Chondrocyte (in vitro differentiated cells): ENCODE results near the gene SLA2. TPM values are rescaled to one million over a fixed set of nuclear protein-coding genes. Genes with fewer than 3 reads are reported as not detected.

ENCODE experiments used
- DNase-seq: peaks from one replicate; pipeline ENCODE4 v3.0.0; 2021; ENCODE audit warnings: mixed read lengths, low spot score
- H3K27ac Mint-ChIP-seq: one replicate; pipeline ENCODE4 v1.8.0; 2021; ENCODE audit warnings: mild to moderate bottlenecking, moderate library complexity, mixed read lengths; ENCODE audit not compliant: unreplicated experiment
- H3K27me3 Mint-ChIP-seq: 2 replicates; pipeline ENCODE4 v1.8.0; 2021; ENCODE audit warnings: low read depth, mixed read lengths
- H3K36me3 Mint-ChIP-seq: 2 replicates; pipeline ENCODE4 v1.8.0; 2021; ENCODE audit warnings: low read depth, mixed read lengths
- H3K4me1 Mint-ChIP-seq: 2 replicates; pipeline ENCODE4 v1.8.0; 2021; ENCODE audit warnings: low read depth, mild to moderate bottlenecking, mixed read lengths
- H3K4me3 Mint-ChIP-seq: one replicate; pipeline ENCODE4 v1.8.0; 2021; ENCODE audit warnings: mild to moderate bottlenecking, moderate library complexity, mixed read lengths; ENCODE audit not compliant: unreplicated experiment
- H3K9me3 Mint-ChIP-seq: 2 replicates; pipeline ENCODE4 v1.8.0; 2021; ENCODE audit warnings: low read depth, mixed read lengths
- total RNA-seq: library from RNA; stranded (reverse); gene quantifications from 3 replicates; pipeline ENCODE4 v1.2.1, GENCODE V29; 2021
- TF ChIP-seq, protein P1 (sequence below): fragments of 200-600 bp; sonication (generic); IDR thresholded peaks from 2 replicates; pipeline ENCODE4 v1.5.0; 2021; ENCODE audit warnings: antibody characterized with exemption, mild to moderate bottlenecking, moderate library complexity

Gene SLA2
- total RNA-seq, 1 donor from 2014 or later = not detected

DNA sequence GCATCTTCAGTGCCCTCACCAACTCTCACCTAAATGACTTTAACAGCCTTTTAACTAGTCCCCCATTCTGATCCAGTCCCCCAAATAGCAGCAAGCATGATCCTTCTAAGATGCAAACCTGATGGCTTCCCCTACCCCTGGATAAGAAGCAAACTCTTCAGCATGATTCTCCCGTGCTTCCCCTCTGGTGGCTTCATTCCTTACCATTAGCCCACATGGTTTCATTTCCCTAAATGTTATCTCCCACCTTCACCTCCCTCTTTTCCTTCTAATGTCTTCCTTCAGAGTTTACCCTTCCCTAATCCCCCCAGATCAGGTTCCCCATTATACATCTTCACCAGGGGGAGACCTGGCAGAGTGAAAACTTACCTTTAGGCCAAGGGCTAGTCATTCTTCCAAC, 44.5 kb downstream of the SLA2 start:
- no peaks in the 10 kb centered on the region for H3K27me3 Mint-ChIP-seq
- H3K4me1 Mint-ChIP-seq = peaks cover 9% of the 10 kb centered on the region
- no peak overlapping the region for H3K27ac Mint-ChIP-seq
- no peaks in the 10 kb centered on the region for H3K9me3 Mint-ChIP-seq
- no peaks in the 10 kb centered on the region for H3K36me3 Mint-ChIP-seq
- no peak for DNase-seq
- TF ChIP-seq, protein P1, sequence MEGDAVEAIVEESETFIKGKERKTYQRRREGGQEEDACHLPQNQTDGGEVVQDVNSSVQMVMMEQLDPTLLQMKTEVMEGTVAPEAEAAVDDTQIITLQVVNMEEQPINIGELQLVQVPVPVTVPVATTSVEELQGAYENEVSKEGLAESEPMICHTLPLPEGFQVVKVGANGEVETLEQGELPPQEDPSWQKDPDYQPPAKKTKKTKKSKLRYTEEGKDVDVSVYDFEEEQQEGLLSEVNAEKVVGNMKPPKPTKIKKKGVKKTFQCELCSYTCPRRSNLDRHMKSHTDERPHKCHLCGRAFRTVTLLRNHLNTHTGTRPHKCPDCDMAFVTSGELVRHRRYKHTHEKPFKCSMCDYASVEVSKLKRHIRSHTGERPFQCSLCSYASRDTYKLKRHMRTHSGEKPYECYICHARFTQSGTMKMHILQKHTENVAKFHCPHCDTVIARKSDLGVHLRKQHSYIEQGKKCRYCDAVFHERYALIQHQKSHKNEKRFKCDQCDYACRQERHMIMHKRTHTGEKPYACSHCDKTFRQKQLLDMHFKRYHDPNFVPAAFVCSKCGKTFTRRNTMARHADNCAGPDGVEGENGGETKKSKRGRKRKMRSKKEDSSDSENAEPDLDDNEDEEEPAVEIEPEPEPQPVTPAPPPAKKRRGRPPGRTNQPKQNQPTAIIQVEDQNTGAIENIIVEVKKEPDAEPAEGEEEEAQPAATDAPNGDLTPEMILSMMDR = no peak
- no peak overlapping the region for H3K4me3 Mint-ChIP-seq

DNA sequence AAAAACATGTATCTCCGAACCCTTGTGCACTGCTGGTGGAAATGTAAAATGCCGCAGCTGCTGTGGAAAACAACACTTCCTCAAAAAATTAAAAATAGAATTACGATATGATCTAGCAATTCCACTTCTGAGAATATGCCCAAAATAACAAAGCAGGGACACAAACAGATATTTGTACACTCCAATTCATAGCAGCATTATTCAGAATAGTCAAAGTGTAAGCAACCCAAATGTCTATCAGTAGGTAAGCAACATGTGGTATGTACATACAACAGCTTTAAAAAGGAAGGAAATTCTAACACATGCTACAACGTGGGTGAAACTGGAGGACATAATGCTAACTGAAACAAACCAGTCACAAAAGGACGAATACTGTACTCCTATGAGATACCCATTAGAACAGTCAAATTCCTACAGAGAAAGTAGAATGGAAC, 46.1 kb downstream of the SLA2 start:
- Mint-ChIP-seq H3K27me3 (no peaks in the 10 kb centered on the region), H3K36me3 (no peaks in the 10 kb centered on the region), H3K27ac (no peak overlapping the region), H3K9me3 (no peaks in the 10 kb centered on the region), H3K4me3 (no peak overlapping the region), H3K4me1 (peaks cover 1% of the 10 kb centered on the region)
- TF ChIP-seq, protein P1 = no peak
- DNase-seq = no peak

DNA sequence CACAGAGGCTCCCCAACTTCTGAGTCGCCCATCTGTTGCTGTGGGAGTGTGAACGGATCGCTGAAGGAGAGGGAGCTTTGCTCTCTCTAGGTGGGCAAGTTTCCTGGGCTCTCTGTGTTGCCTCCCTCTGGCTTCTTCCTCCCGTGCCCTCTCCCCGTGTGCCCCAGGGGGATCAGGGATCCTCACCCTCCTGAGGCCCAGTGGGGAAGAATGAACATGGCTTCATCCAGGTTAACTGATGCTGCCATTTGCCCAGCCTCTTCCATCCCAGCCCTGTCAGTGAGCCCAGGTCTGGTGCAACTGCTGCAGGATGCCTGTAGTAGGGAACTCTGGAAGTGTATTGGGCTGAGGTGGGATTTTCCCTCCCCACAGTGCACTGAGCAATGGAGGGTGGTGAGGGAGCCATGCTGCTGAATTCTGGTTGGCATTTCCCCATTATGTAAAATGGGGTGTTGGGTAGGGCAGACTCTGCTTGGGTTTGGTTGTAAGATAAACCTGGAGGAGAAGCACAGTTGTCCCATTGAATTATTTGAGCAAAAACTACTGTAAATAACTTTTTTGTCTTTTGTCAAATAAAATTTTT, 52.6 kb downstream of the SLA2 start:
- H3K4me1 Mint-ChIP-seq = peaks cover 12% of the 10 kb centered on the region
- peaks cover 5% of the 10 kb centered on the region for H3K36me3 Mint-ChIP-seq
- no peak overlapping the region for H3K4me3 Mint-ChIP-seq
- H3K27me3 Mint-ChIP-seq = no peaks in the 10 kb centered on the region
- no peaks in the 10 kb centered on the region for H3K9me3 Mint-ChIP-seq
- DNase-seq = no peak
- H3K27ac Mint-ChIP-seq = no peak overlapping the region
- TF ChIP-seq, protein P1 = no peak

DNA sequence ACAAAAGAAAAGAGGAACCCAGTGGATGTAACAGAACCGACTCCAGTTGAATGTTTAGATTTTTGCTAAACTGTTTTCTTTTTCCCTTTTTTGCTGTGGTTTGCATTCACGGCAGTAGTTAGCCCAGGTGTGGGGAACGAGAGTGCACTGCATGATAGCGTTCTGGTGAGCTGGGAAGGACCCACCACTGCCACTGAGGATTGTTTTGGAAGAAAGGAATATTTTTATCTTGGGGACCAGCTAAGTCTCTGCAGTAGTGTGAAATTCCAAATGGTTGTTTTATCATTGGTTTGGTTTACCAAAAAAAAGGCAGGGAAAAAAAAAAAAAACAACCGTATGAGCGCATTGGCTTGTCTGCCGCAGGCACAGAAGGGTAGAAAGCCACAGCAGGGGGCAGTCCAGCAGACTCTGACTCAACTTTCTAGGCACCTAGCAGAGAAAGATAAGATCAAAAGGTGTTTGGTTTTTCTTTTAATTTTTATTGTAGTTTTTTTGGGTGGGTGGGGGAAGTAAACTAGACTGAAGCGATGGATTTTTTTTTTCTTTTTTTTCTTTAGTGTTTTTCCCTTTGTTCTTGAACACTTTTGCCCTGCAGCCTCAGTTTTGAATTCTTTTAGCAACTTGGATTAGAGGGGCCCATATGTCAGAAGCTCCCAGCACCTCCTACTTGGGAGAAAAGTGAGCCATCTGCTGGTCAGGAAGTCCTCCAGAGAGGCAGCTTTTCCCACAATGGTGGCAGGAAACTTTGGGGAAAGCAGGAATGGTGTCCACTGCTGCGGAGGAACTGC, 53.9 kb downstream of the SLA2 start:
- DNase-seq = no peak
- Mint-ChIP-seq H3K36me3 (peaks cover 5% of the 10 kb centered on the region), H3K9me3 (no peaks in the 10 kb centered on the region), H3K27ac (peak overlapping the region; percentile 19), H3K27me3 (no peaks in the 10 kb centered on the region), H3K4me3 (no peak overlapping the region), H3K4me1 (peaks cover 12% of the 10 kb centered on the region)
- TF ChIP-seq, protein P1 = peak; percentile 78

DNA sequence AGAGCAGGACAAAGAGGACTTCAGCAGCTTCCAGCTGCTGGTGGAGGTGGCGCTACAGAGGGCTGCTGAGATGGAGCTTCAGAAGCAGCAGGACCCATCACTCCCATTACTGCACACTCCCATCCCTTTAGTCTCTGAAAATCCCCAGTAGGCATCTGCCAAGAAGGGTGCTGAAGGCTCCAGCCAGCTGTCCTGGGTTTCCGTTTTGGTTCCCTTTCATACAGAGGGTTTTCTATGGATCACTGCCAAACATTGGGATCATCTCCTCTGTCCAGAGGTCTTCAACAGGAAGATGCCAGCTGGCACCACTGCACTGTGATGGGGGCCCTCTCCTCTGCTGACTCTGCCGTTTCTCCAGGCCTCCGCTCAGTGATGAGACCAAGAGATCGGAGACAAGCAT, 54.7 kb downstream of the SLA2 start:
- Mint-ChIP-seq H3K36me3 (peaks cover 6% of the 10 kb centered on the region), H3K27me3 (no peaks in the 10 kb centered on the region), H3K4me1 (peaks cover 12% of the 10 kb centered on the region), H3K27ac (no peak overlapping the region), H3K9me3 (no peaks in the 10 kb centered on the region), H3K4me3 (no peak overlapping the region)
- DNase-seq = no peak
- TF ChIP-seq, protein P1 = no peak
